HEK293 (cell line): ENCODE data around the gene METTL23.
A peak's percentile ranks its signal among the peaks of the same experiment; 100 is the strongest.

Source experiments
- CTCF ChIA-PET: fragments of 350-600 bp; formaldehyde crosslinking; extraction: SDS; loops from one replicate; lab custom pipeline; 2021; ENCODE audit warnings: antibody characterized with exemption; lab: Yijun Ruan, JAX
- POLR2A ChIA-PET: fragments of 300-600 bp; formaldehyde crosslinking; extraction: SDS; loops from one replicate; lab custom pipeline; 2020; ENCODE audit warnings: antibody characterized with exemption, inconsistent platforms; lab: Yijun Ruan, JAX
- H3K27ac ChIP-seq: fragments of 200-500 bp; sonication (Bioruptor generic); 2 replicates; pipeline ENCODE4 v1.5.1; 2014; ENCODE audit warnings: low read depth, low read length, control low read depth, inconsistent platforms; ENCODE audit errors: extremely low read depth
- H3K36me3 ChIP-seq, 2 experiments: fragments of 200-500 bp in 1 of 2; sonication (Bioruptor generic) in 1 of 2; 1 replicate in 1 of 2; 2 replicates in 1 of 2; pipeline ENCODE4 v1.5.1; 2014 to 2017; ENCODE audit warnings: inconsistent platforms in 2 of 2, low read length in 2 of 2; ENCODE audit not compliant: control insufficient read depth in 2 of 2, insufficient read depth in 1 of 2
- H3K4me1 ChIP-seq: fragments of 200-500 bp; sonication (Bioruptor generic); 2 replicates; pipeline ENCODE4 v1.5.1; 2014; ENCODE audit warnings: mild to moderate bottlenecking, low read length, inconsistent platforms; ENCODE audit not compliant: control insufficient read depth, insufficient read depth
- H3K4me3 ChIP-seq: 2 replicates; pipeline ENCODE4 v1.5.1; 2011; ENCODE audit warnings: low read depth, mild to moderate bottlenecking, control low read depth, low read length, moderate library complexity
- H3K9me3 ChIP-seq: fragments of 200-500 bp; sonication (Bioruptor generic); 2 replicates; pipeline ENCODE4 v1.5.1; 2014; ENCODE audit warnings: low read depth, low read length, inconsistent platforms; ENCODE audit not compliant: control insufficient read depth, insufficient read depth
- PRDM2 ChIP-seq: fragments of 450-650 bp; formaldehyde crosslinking; IDR thresholded peaks from 2 replicates; pipeline ENCODE4 v1.5.1; 2016; ENCODE audit warnings: missing biosample characterization, missing genetic modification characterization, borderline replicate concordance
- ZBTB21 ChIP-seq: fragments of 450-650 bp; formaldehyde crosslinking; IDR thresholded peaks from 2 replicates; pipeline ENCODE4 v1.5.1; 2017; ENCODE audit warnings: missing biosample characterization, missing genetic modification characterization
- ZBTB48 ChIP-seq: fragments of 450-650 bp; formaldehyde crosslinking; IDR thresholded peaks from 2 replicates; pipeline ENCODE4 v1.5.1; 2016; ENCODE audit warnings: missing biosample characterization, missing genetic modification characterization
- ZNF121 ChIP-seq: fragments of 450-650 bp; formaldehyde crosslinking; IDR thresholded peaks from 2 replicates; pipeline ENCODE4 v1.5.1; 2016; ENCODE audit warnings: missing biosample characterization, missing genetic modification characterization
- ZNF211 ChIP-seq: fragments of 450-650 bp; formaldehyde crosslinking; IDR thresholded peaks from 2 replicates; pipeline ENCODE4 v1.5.1; 2016; ENCODE audit warnings: low read depth, missing biosample characterization, missing genetic modification characterization
- ZNF324 ChIP-seq: fragments of 450-650 bp; formaldehyde crosslinking; IDR thresholded peaks from 2 replicates; pipeline ENCODE4 v1.5.1; 2016; ENCODE audit warnings: missing biosample characterization, missing genetic modification characterization
- ZNF654 ChIP-seq: fragments of 450-650 bp; formaldehyde crosslinking; IDR thresholded peaks from 2 replicates; pipeline ENCODE4 v1.5.1; 2016; ENCODE audit warnings: low read depth, missing biosample characterization, missing genetic modification characterization
- ZNF777 ChIP-seq: fragments of 450-650 bp; formaldehyde crosslinking; IDR thresholded peaks from 2 replicates; pipeline ENCODE4 v1.5.1; 2017; ENCODE audit warnings: missing biosample characterization, missing genetic modification characterization, borderline replicate concordance
- TF ChIP-seq, protein P1 (sequence below): fragments of 450-650 bp; formaldehyde crosslinking; IDR thresholded peaks from 2 replicates; pipeline ENCODE4 v1.5.1; 2016; ENCODE audit warnings: missing biosample characterization, missing genetic modification characterization
- TF ChIP-seq, protein P2 (sequence below): fragments of 450-650 bp; formaldehyde crosslinking; IDR thresholded peaks from 2 replicates; pipeline ENCODE4 v1.5.0; 2017; ENCODE audit warnings: missing biosample characterization, missing genetic modification characterization, borderline replicate concordance
- TF ChIP-seq, protein P3 (sequence below): fragments of 450-650 bp; formaldehyde crosslinking; IDR thresholded peaks from 2 replicates; pipeline ENCODE4 v1.5.1; 2017; ENCODE audit warnings: missing biosample characterization, missing genetic modification characterization

METTL23 gene

DNA sequence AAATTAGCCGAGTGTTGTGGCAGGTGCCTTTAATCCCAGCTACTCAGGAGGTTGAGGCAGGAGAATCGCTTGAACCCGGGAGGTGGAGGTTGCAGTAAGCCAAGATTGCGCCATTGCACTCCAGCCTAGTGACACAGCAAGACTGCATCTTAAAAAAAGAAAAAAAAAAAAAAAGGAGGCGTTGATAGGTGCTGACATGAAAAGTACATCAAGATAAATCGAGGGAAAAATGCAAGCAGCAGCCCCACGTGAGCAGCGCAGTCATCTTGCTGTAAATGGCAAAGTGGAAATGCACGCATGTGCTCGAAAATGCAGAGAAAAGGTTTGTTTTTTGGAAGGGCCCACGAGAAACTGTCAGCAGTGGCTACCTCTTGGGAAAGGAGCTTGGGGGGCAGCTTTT lies 36.8 kb upstream of the METTL23 start (continued):
- TF ChIP-seq ZNF324 (tag by site-specific recombination) (no peak), ZNF654 (tag by site-specific recombination) (no peak), ZBTB48 (tag by site-specific recombination) (no peak), PRDM2 (tag by site-specific recombination) (no peak), ZNF777 (no peak), ZBTB21 (no peak), ZNF211 (tag by site-specific recombination) (no peak)
- TF ChIP-seq, protein P1, sequence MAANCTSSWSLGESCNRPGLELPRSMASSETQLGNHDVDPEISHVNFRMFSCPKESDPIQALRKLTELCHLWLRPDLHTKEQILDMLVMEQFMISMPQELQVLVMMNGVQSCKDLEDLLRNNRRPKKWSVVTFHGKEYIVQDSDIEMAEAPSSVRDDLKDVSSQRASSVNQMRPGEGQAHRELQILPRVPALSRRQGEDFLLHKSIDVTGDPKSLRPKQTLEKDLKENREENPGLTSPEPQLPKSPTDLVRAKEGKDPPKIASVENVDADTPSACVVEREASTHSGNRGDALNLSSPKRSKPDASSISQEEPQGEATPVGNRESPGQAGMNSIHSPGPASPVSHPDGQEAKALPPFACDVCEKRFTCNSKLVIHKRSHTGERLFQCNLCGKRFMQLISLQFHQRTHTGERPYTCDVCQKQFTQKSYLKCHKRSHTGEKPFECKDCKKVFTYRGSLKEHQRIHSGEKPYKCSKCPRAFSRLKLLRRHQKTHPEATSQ (tag by site-specific recombination), result no peak
- TF ChIP-seq, protein P2, sequence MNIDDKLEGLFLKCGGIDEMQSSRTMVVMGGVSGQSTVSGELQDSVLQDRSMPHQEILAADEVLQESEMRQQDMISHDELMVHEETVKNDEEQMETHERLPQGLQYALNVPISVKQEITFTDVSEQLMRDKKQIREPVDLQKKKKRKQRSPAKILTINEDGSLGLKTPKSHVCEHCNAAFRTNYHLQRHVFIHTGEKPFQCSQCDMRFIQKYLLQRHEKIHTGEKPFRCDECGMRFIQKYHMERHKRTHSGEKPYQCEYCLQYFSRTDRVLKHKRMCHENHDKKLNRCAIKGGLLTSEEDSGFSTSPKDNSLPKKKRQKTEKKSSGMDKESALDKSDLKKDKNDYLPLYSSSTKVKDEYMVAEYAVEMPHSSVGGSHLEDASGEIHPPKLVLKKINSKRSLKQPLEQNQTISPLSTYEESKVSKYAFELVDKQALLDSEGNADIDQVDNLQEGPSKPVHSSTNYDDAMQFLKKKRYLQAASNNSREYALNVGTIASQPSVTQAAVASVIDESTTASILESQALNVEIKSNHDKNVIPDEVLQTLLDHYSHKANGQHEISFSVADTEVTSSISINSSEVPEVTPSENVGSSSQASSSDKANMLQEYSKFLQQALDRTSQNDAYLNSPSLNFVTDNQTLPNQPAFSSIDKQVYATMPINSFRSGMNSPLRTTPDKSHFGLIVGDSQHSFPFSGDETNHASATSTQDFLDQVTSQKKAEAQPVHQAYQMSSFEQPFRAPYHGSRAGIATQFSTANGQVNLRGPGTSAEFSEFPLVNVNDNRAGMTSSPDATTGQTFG (tag by site-specific recombination), result no peak

GRCh38 chr17:76690596-76691280 lies 35.9 kb upstream of the METTL23 start:
- POLR2A ChIA-PET, result interaction anchor here (0.9 to 2.1 kb wide), 2 partner anchors 9 to 28 kb away, joined by 3 to 6 read pairs; no protein-coding TSS in a partner anchor
- Histone ChIP-seq H3K9me3 (no peaks in the 10 kb centered on the region), H3K36me3 (peaks cover 0 to 22% of the 10 kb centered on the region in 2 experiments; a peak in 2 of 3 replicates), H3K4me1 (peaks cover 11% of the 10 kb centered on the region), H3K4me3 (no peak overlapping the region), H3K27ac (no peak overlapping the region)
- CTCF ChIA-PET, result interaction anchor here (0.6 to 14.2 kb wide), 9 partner anchors 9 to 365 kb away, joined by 3 to 175 read pairs (median 4); partner anchors contain the start of gene MXRA7
- TF ChIP-seq, protein P3, sequence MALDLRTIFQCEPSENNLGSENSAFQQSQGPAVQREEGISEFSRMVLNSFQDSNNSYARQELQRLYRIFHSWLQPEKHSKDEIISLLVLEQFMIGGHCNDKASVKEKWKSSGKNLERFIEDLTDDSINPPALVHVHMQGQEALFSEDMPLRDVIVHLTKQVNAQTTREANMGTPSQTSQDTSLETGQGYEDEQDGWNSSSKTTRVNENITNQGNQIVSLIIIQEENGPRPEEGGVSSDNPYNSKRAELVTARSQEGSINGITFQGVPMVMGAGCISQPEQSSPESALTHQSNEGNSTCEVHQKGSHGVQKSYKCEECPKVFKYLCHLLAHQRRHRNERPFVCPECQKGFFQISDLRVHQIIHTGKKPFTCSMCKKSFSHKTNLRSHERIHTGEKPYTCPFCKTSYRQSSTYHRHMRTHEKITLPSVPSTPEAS (tag by site-specific recombination), result no peak
- TF ChIP-seq ZNF121 (tag by site-specific recombination), result peak; percentile 76
